Smooth muscle cell (in vitro differentiated cells): ENCODE data around the gene NECTIN1. TPM values are rescaled to one million over a fixed set of nuclear protein-coding genes. Genes with fewer than 3 reads are reported as not detected.

Experiments
- DNase-seq: peaks from one replicate; lab custom pipeline; 2025; ENCODE audit not compliant: unreplicated experiment; lab: John Stamatoyannopoulos, UW
- H2AFZ ChIP-seq: fragments of 200-600 bp; sonication (generic); 2 replicates; pipeline ENCODE4 v1.6.0; 2016; ENCODE audit warnings: antibody characterized with exemption, low read depth, mild to moderate bottlenecking
- H3F3A ChIP-seq: fragments of 200-600 bp; sonication (generic); 2 replicates; pipeline ENCODE4 v1.6.0; 2017; ENCODE audit warnings: antibody characterized with exemption, low read depth
- H3K27ac ChIP-seq: fragments of 200-600 bp; sonication (generic); 2 replicates; pipeline ENCODE4 v1.5.1; 2016; ENCODE audit warnings: low read depth, mild to moderate bottlenecking
- H3K27me3 ChIP-seq: fragments of 200-600 bp; sonication (generic); 2 replicates; pipeline ENCODE4 v1.6.1; 2016; ENCODE audit warnings: low read depth, mild to moderate bottlenecking
- H3K36me3 ChIP-seq: fragments of 200-600 bp; sonication (generic); 2 replicates; pipeline ENCODE4 v1.5.1; 2016; ENCODE audit warnings: low read depth
- H3K4me1 ChIP-seq: fragments of 200-600 bp; sonication (generic); 2 replicates; pipeline ENCODE4 v1.5.1; 2016; ENCODE audit warnings: low read depth
- H3K4me2 ChIP-seq: fragments of 200-600 bp; sonication (generic); 2 replicates; pipeline ENCODE4 v1.6.0; 2016; ENCODE audit warnings: mild to moderate bottlenecking
- H3K4me3 ChIP-seq: fragments of 200-600 bp; sonication (generic); 2 replicates; pipeline ENCODE4 v1.5.1; 2016; ENCODE audit warnings: mild to moderate bottlenecking
- H3K79me2 ChIP-seq: fragments of 200-600 bp; sonication (generic); 2 replicates; pipeline ENCODE4 v1.6.0; 2016; ENCODE audit warnings: low read depth, mild to moderate bottlenecking
- H3K9ac ChIP-seq: fragments of 200-600 bp; sonication (generic); 2 replicates; pipeline ENCODE4 v1.6.0; 2016; ENCODE audit warnings: low read depth
- H3K9me3 ChIP-seq: fragments of 200-600 bp; sonication (generic); replicated peaks from 2 replicates; pipeline ENCODE4 v1.5.1; 2016; ENCODE audit warnings: low read depth
- H4K20me1 ChIP-seq: fragments of 200-600 bp; sonication (generic); 2 replicates; pipeline ENCODE4 v1.6.0; 2016; ENCODE audit warnings: low read depth
- WGBS: methylation state at CpG from one replicate; pipeline ENCODE4 v1.1.7; 2016; ENCODE audit warnings: low lambda C conversion rate; 5-methylcytosine and 5-hydroxymethylcytosine counted together
- polyA plus RNA-seq: library from polyadenylated mRNA; unstranded; fragments of >200 nt; fragmentation: Nextera tagmentation; extraction: Ambion mirVana; gene quantifications from 2 replicates; pipeline ENCODE4 v1.2.1, GENCODE V29; 2016
- total RNA-seq: library from RNA; depleted of rRNA; stranded (reverse); fragments of >200 nt; gene quantifications from 2 replicates; pipeline ENCODE4 v1.2.3, GENCODE V29; 2014
- TF ChIP-seq, protein P1 (sequence below): fragments of 200-600 bp; sonication (generic); IDR thresholded peaks from 2 replicates; pipeline ENCODE4 v1.5.1; 2017; ENCODE audit warnings: borderline replicate concordance, mild to moderate bottlenecking, antibody characterized with exemption; ENCODE audit not compliant: insufficient read depth, poor library complexity, severe bottlenecking

Gene NECTIN1
- total and polyA plus RNA-seq, 2 experiments from 2014 or later: 4.9 to 10.1 TPM

DNA sequence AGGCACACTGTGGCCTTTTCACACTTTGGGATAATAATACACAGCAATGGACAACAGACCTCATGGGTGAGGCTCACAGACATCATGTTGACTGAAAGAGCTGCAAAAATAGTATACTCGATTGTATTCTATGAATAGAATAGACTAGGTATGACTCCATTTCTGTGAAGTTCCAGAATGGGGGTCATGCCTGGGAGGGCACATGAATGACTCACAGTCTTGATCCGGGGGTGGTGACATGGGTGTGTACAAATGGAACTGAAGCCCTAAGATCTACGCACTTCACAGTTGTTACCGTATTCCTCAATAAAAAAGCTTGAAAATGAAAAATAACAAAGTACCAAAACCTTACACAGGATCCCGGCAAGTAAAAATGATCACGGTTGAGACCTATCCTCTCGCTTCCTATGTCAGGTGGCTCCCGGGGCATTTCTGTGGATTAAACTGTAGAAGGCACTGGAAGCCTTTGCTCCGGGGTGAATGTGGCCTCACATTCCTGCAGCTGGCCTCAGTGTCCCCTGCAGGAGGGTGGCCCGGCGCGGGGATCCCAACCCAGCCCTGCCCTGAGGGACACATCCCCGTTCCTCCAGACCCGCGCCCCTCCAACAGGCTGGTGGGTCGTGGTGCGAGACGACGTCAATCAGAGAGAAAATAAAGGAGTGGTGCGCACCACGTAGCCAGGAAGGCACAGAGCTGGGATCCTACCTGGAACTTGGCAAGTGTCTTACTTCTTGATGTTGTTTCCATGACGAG, 75.9 kb downstream of the NECTIN1 start:
- H3K27ac ChIP-seq: no peak overlapping the region
- H3K36me3 ChIP-seq: no peaks in the 10 kb centered on the region
- WGBS: 92% methylated on average over 22 of the region's 22 CpGs
- no peak overlapping the region for H2AFZ ChIP-seq
- H3K4me3 ChIP-seq: no peak overlapping the region
- H3K79me2 ChIP-seq: no peaks in the 10 kb centered on the region
- no peaks in the 10 kb centered on the region for H3F3A ChIP-seq
- no peaks in the 10 kb centered on the region for H3K4me1 ChIP-seq
- DNase-seq: no peak
- H3K27me3 ChIP-seq: no peaks in the 10 kb centered on the region
- no peak overlapping the region for H3K4me2 ChIP-seq
- no peaks in the 10 kb centered on the region for H4K20me1 ChIP-seq
- no peak overlapping the region for H3K9ac ChIP-seq
- TF ChIP-seq, protein P1, sequence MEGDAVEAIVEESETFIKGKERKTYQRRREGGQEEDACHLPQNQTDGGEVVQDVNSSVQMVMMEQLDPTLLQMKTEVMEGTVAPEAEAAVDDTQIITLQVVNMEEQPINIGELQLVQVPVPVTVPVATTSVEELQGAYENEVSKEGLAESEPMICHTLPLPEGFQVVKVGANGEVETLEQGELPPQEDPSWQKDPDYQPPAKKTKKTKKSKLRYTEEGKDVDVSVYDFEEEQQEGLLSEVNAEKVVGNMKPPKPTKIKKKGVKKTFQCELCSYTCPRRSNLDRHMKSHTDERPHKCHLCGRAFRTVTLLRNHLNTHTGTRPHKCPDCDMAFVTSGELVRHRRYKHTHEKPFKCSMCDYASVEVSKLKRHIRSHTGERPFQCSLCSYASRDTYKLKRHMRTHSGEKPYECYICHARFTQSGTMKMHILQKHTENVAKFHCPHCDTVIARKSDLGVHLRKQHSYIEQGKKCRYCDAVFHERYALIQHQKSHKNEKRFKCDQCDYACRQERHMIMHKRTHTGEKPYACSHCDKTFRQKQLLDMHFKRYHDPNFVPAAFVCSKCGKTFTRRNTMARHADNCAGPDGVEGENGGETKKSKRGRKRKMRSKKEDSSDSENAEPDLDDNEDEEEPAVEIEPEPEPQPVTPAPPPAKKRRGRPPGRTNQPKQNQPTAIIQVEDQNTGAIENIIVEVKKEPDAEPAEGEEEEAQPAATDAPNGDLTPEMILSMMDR: no peak
- H3K9me3 ChIP-seq: no peaks in the 10 kb centered on the region

DNA sequence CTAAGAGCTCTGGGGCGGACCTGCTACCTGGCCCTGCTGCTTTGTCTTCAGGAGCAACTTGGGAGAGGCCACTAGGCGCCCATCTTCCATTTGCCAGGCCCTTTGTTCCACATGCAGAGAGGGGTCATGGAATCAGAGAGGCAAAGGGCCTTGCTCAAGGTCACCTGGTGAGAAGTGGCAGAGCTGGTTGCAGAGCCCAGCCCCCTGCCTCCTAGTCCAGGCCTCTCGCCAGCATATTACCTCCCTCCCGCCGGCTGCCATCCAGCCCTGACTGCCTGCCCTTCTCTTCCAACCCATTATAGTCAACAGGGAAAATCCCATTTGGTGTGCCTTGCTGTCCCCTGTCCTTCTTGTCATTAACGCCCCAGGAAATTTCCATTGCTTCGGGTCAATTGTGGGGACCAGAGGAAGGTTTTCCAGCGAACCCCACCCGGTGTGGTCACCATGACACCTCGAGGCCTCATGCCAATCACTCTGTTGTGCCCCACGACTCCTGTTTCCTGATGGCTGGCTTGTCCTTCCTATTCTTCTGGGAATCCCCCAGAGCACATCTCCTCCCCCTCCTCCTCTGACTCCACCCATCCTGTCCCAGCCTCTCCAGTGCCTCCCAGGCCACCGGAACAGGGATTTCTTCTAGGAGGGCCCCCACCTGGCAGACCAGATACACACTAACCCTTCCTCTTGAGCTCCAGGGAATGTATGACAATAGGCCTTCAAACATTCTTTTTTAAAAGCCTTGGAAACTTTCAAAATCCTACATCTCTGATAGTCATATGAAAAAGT, 77.0 kb downstream of the NECTIN1 start:
- Histone ChIP-seq H3K79me2 (no peaks in the 10 kb centered on the region), H3K27ac (no peak overlapping the region), H3K4me2 (no peak overlapping the region), H3K4me1 (no peaks in the 10 kb centered on the region), H3K36me3 (no peaks in the 10 kb centered on the region), H4K20me1 (no peaks in the 10 kb centered on the region), H3K9me3 (no peaks in the 10 kb centered on the region), H2AFZ (no peak overlapping the region), H3K4me3 (no peak overlapping the region), H3K27me3 (no peaks in the 10 kb centered on the region), H3K9ac (no peak overlapping the region), H3F3A (no peaks in the 10 kb centered on the region)
- TF ChIP-seq, protein P1: no peak
- no peak for DNase-seq
- 82% methylated on average over 12 of the region's 12 CpGs for WGBS

DNA sequence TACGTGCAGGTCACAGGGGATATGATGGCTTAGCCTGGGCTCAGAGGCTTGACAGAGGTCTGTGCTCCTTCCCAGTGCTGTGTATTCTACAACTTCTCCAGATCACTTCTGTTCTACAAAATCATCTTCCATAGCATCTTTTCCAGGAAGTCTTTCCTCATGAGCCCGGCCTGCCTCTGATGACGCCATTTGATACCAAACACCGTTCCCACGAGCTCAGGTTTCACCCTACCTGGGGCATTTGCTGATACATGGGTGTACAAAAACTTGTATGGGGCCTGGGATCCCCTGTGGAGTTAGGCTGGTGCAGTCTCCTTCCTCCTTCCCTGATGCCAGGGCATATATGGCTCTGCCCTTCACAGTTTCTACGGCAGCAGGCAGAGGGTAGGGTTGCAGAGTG, 78.7 kb downstream of the NECTIN1 start:
- H3K9ac ChIP-seq: no peak overlapping the region
- WGBS: 69% methylated on average over 6 of the region's 6 CpGs
- TF ChIP-seq, protein P1: no peak
- no peaks in the 10 kb centered on the region for H3F3A ChIP-seq
- H3K4me2 ChIP-seq: no peak overlapping the region
- no peak overlapping the region for H2AFZ ChIP-seq
- no peaks in the 10 kb centered on the region for H3K27me3 ChIP-seq
- H3K4me1 ChIP-seq: no peaks in the 10 kb centered on the region
- H3K36me3 ChIP-seq: no peaks in the 10 kb centered on the region
- DNase-seq: no peak
- no peak overlapping the region for H3K27ac ChIP-seq
- H4K20me1 ChIP-seq: no peaks in the 10 kb centered on the region
- H3K9me3 ChIP-seq: no peaks in the 10 kb centered on the region
- no peak overlapping the region for H3K4me3 ChIP-seq
- no peaks in the 10 kb centered on the region for H3K79me2 ChIP-seq

DNA sequence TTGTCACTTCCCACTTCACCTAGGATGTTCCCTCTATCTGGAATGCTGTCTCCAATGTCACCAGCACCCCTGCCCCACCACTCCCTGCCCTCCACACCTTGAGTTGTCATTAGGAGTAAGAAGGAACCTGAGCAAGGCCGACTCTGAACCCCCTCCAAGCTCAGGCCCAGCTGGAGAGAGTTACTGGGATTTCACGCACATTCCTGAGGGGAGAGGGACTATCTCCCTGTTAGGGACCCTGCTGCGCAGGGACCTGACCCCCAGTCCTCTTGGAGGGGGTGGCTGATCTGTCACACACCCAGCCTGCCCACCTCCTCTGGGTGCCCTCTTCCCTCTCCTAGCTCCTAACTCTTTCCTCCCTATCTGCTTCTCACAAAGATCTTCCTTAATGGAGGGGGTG, 81.7 kb downstream of the NECTIN1 start:
- no peak overlapping the region for H2AFZ ChIP-seq
- no peaks in the 10 kb centered on the region for H4K20me1 ChIP-seq
- H3K36me3 ChIP-seq: no peaks in the 10 kb centered on the region
- WGBS: 87% methylated on average over 3 of the region's 3 CpGs
- H3K9me3 ChIP-seq: no peaks in the 10 kb centered on the region
- no peaks in the 10 kb centered on the region for H3F3A ChIP-seq
- no peak overlapping the region for H3K9ac ChIP-seq
- H3K4me1 ChIP-seq: no peaks in the 10 kb centered on the region
- no peak for DNase-seq
- H3K79me2 ChIP-seq: no peaks in the 10 kb centered on the region
- no peaks in the 10 kb centered on the region for H3K27me3 ChIP-seq
- no peak overlapping the region for H3K4me2 ChIP-seq
- H3K4me3 ChIP-seq: no peak overlapping the region
- TF ChIP-seq, protein P1: no peak
- no peak overlapping the region for H3K27ac ChIP-seq
